ENCODE data around the gene GOLM1.

DNA sequence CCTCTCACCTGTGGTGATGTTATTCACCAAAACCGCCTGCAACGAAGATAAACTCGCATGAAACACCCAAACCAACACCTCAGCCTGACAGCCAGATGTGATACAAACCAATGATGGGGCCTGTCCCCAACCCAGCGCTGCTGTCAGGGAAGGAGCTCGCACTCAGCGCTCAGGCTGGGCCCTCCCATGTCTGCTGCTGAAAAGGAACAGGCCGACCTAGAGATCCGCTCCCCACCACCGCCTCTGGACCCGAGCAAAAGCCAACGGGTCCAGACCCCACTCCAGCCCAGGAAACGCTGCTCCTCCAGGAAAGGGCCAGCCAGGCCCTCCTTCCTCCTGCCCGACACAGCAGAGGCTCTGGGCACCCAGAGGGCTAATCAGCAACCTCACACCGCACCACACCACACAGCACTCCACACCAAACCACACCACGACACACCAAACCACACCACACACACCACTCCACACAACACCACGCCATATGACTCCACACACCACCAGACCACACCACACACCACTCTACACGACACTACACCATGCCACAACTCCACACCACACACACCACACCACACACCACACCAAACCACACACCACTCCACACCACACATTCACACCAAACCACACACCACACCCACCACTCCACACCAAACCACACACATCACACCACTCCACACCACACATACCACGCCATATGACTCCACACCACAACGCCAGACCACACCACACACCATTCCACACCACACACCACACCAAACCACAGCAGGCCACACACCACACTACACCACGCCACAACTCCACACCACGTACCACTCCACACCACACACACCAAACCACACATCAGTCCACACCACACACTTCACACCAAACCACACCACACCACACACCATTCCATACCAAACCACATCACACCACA lies 46.5 kb downstream of the GOLM1 start:
- no peak for TF ChIP-seq ZNF274 (IDR thresholded peaks at IDR 0.05; ENCODE audit: low read depth, low read length)
- no peak for TF ChIP-seq YY1 (IDR thresholded peaks at IDR 0.05; ENCODE audit: insufficient read depth, insufficient read length)
